PFSK-1 (cell line): Measurements from ENCODE around the gene FOXP4.

Experiments
- FOXP2 ChIP-seq: optimal IDR thresholded peaks from 2 replicates; pipeline ENCODE3; 2011; ENCODE audit warnings: borderline replicate concordance, control low read depth, inconsistent platforms; ENCODE audit not compliant: insufficient read depth; ENCODE audit errors: extremely low read length, extremely low read depth
- POLR2AphosphoS5 ChIP-seq: IDR thresholded peaks from 2 replicates; pipeline ENCODE4 v1.6.1; 2012; ENCODE audit warnings: low read depth, mild to moderate bottlenecking, control low read depth, low read length, moderate library complexity
- SIN3A ChIP-seq: IDR thresholded peaks from 2 replicates; pipeline ENCODE4 v1.6.1; 2012; ENCODE audit warnings: mild to moderate bottlenecking, low read length, moderate library complexity, borderline replicate concordance; ENCODE audit not compliant: insufficient read depth
- TAF1 ChIP-seq: IDR thresholded peaks from 2 replicates; pipeline ENCODE4 v1.6.1; 2012; ENCODE audit warnings: low read length, control low read depth, borderline replicate concordance; ENCODE audit not compliant: insufficient read depth
- TF ChIP-seq, protein P1 (sequence below), 2 experiments: IDR thresholded peaks; 2 replicates each; pipeline versions ENCODE4 v1.6.1 to v1.8.0; 2011 to 2012; ENCODE audit warnings: low read depth in 2 of 2, low read length in 2 of 2, control low read depth in 1 of 2, inconsistent platforms in 1 of 2, mild to moderate bottlenecking in 1 of 2, moderate library complexity in 1 of 2; ENCODE audit not compliant: insufficient read depth in 1 of 2

DNA sequence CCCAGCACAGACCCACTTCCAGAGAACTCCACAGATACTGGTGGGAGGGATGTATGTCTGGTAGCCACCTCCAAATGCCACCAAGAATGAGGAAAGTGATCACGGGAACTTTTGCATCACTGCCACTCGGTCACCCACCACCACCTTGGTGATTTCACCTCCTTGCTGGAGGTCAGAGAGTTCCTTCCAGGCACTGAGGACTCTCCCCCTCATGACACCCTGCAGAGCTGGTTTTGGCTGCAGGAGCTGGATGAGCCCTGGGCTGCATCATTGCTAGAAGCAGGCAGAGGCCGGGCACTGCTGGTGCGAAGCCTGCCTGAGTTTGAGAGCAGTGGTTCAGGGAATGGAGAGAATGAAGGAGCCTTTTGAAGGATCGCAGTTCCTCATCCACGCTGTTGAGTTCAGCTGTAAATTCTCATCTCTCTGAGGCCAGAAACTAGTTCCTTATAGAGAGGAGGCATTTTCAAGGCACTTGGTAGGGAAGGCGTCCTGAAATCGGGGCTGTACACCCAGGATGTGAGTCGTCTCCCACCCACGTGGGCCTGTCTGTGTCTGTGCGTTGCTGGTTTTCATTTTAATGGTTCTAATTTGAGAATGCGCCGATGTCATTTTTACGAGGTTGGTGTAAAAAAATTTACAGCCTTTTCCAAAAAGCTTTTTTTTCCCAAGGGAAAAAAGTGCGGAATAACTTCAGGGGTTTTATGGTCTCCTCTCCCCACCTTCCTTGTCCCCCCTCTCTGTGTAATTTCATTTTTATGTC lies 25.0 kb downstream of the FOXP4 start:
- TF ChIP-seq POLR2AphosphoS5: no peak
- TF ChIP-seq, protein P1, sequence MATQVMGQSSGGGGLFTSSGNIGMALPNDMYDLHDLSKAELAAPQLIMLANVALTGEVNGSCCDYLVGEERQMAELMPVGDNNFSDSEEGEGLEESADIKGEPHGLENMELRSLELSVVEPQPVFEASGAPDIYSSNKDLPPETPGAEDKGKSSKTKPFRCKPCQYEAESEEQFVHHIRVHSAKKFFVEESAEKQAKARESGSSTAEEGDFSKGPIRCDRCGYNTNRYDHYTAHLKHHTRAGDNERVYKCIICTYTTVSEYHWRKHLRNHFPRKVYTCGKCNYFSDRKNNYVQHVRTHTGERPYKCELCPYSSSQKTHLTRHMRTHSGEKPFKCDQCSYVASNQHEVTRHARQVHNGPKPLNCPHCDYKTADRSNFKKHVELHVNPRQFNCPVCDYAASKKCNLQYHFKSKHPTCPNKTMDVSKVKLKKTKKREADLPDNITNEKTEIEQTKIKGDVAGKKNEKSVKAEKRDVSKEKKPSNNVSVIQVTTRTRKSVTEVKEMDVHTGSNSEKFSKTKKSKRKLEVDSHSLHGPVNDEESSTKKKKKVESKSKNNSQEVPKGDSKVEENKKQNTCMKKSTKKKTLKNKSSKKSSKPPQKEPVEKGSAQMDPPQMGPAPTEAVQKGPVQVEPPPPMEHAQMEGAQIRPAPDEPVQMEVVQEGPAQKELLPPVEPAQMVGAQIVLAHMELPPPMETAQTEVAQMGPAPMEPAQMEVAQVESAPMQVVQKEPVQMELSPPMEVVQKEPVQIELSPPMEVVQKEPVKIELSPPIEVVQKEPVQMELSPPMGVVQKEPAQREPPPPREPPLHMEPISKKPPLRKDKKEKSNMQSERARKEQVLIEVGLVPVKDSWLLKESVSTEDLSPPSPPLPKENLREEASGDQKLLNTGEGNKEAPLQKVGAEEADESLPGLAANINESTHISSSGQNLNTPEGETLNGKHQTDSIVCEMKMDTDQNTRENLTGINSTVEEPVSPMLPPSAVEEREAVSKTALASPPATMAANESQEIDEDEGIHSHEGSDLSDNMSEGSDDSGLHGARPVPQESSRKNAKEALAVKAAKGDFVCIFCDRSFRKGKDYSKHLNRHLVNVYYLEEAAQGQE (IDR thresholded peaks at IDR 0.05; ENCODE audit: insufficient read depth in 1 of 2, low read depth in 2 of 2, low read length in 2 of 2): no peak
- no peak for TF ChIP-seq FOXP2
- no peak for TF ChIP-seq TAF1
- TF ChIP-seq SIN3A: no peak
